Measurements from ENCODE around the gene CTTNBP2. TPM values are rescaled to one million over a fixed set of nuclear protein-coding genes. Genes with fewer than 3 reads are reported as not detected.

CTTNBP2 gene
- total and polyA plus RNA-seq, 2 of the 4 experiments (the other 2 are of a cell fraction), result 6.6 to 11.3 TPM

- Histone ChIP-seq H3K9me3 (ENCODE audit: control insufficient read depth, insufficient read depth, low read length) (no peaks in the 10 kb centered on the region), H4K5ac (ENCODE audit: low read depth, low read length) (no peak overlapping the region), H2AFZ (replicated peaks; ENCODE audit: low read length, poor library complexity) (no peak overlapping the region), H3K9me1 (ENCODE audit: insufficient read depth, low read length) (peaks cover 2% of the 10 kb centered on the region; the same call in 1 of the 2 replicates), H3K4ac (ENCODE audit: low read depth, low read length) (no peak overlapping the region), H2BK15ac (ENCODE audit: low read depth, low read length) (no peak overlapping the region), H4K20me1 (ENCODE audit: insufficient read depth, low read length) (no peaks in the 10 kb centered on the region), H3K9ac (ENCODE audit: low read depth, low read length) (no peak overlapping the region), H3K27me3 (ENCODE audit: control insufficient read depth, insufficient read depth, low read length) (no peaks in the 10 kb centered on the region), H2BK20ac (ENCODE audit: low read depth, low read length) (no peak overlapping the region), H3K14ac (replicated peaks; ENCODE audit: low read depth, low read length) (no peak overlapping the region), H3K4me3 (ENCODE audit: insufficient read depth, low read depth, low read length) (no peak overlapping the region), H3K4me1 (ENCODE audit: control insufficient read depth, insufficient read depth, low read length) (no peaks in the 10 kb centered on the region; the same call in 1 of the 2 replicates), H4K91ac (ENCODE audit: insufficient read depth, low read depth, low read length) (no peak overlapping the region), H3K56ac (ENCODE audit: extremely low read depth, insufficient read depth, low read length) (no peak overlapping the region), H3K4me2 (ENCODE audit: low read depth, low read length) (no peak overlapping the region), H2AK5ac (ENCODE audit: low read depth, low read length) (no peak overlapping the region; the same call in 1 of the 2 replicates), H3K18ac (ENCODE audit: low read depth, low read length) (no peak overlapping the region), H3K27ac (ENCODE audit: insufficient read depth, low read length) (no peak overlapping the region), H3K79me1 (ENCODE audit: low read depth in 1 of 2, low read length in 2 of 2) (no peaks in the 10 kb centered on the region; a peak in 1 of 4 replicates), H2BK120ac (ENCODE audit: low read depth, low read length) (no peak overlapping the region), H4K8ac (ENCODE audit: low read depth in 2 of 2, low read length in 2 of 2) (no peak overlapping the region), H3K36me3 (ENCODE audit: control insufficient read depth, insufficient read depth, low read length) (no peaks in the 10 kb centered on the region), H3K23ac (ENCODE audit: low read depth, low read length) (no peak overlapping the region), H2BK5ac (ENCODE audit: low read depth, low read length, poor library complexity, severe bottlenecking) (no peak overlapping the region), H2AK9ac (replicated peaks; ENCODE audit: low read depth, low read length, poor library complexity) (no peak overlapping the region)
- CTCF ChIA-PET, result no interaction called here
- POLR2A ChIA-PET (ENCODE audit: unreplicated experiment), result no interaction called here
- no CpG with 5 or more reads among the region's 1 CpG for WGBS, 2 experiments (ENCODE audit: extremely low coverage in 2 of 2, insufficient read length in 1 of 2)
- DNase-seq (no peak), ATAC-seq (ENCODE audit: low read depth) (no peak)
- BruUV-seq (replicated peaks), result no TSS peak
- TF ChIP-seq NFE2L2 (IDR thresholded peaks at IDR 0.05; ENCODE audit: low read depth, low read length) (no peak), RAD21 (IDR thresholded peaks at IDR 0.05; ENCODE audit: low read length) (no peak), MAZ (IDR thresholded peaks at IDR 0.05; ENCODE audit: borderline replicate concordance, low read depth, low read length) (no peak), RFX5 (IDR thresholded peaks at IDR 0.05; ENCODE audit: low read depth, low read length) (no peak), MAFK (IDR thresholded peaks at IDR 0.05; ENCODE audit: low read depth, low read length) (no peak), RCOR1 (IDR thresholded peaks at IDR 0.05; ENCODE audit: insufficient replicate concordance, low read length) (no peak)
- TF ChIP-seq, protein P1, sequence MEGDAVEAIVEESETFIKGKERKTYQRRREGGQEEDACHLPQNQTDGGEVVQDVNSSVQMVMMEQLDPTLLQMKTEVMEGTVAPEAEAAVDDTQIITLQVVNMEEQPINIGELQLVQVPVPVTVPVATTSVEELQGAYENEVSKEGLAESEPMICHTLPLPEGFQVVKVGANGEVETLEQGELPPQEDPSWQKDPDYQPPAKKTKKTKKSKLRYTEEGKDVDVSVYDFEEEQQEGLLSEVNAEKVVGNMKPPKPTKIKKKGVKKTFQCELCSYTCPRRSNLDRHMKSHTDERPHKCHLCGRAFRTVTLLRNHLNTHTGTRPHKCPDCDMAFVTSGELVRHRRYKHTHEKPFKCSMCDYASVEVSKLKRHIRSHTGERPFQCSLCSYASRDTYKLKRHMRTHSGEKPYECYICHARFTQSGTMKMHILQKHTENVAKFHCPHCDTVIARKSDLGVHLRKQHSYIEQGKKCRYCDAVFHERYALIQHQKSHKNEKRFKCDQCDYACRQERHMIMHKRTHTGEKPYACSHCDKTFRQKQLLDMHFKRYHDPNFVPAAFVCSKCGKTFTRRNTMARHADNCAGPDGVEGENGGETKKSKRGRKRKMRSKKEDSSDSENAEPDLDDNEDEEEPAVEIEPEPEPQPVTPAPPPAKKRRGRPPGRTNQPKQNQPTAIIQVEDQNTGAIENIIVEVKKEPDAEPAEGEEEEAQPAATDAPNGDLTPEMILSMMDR (conservative IDR thresholded peaks at IDR 0.05; ENCODE audit: low read depth, low read length), result no peak
- intact Hi-C loops (cut with micrococcal nuclease) (loop anchor here (5.0 kb wide), 1 partner anchor 288 kb away; no protein-coding TSS in a partner anchor), in situ Hi-C loops (cut with MboI; ENCODE audit: low sequenced_read_pairs) (no loop called here), dilution Hi-C loops (cut with HindIII; ENCODE audit: low sequenced_read_pairs, unreplicated experiment) (no loop called here)
Measured at GRCh38 chr7:117785431-117785830, 87.8 kb downstream of the CTTNBP2 start.
